Measurements from ENCODE around the gene TSPEAR. TPM values are rescaled to one million over a fixed set of nuclear protein-coding genes. Genes with fewer than 3 reads are reported as not detected.

The TSPEAR gene
- total RNA-seq, 2 donors from 2014 or later = not detected

- no peaks in the 10 kb centered on the region for H3K36me3 ChIP-seq
- DNase-seq (ENCODE audit: low spot score) = peak; percentile 53
Observed at GRCh38 chr21:44702111-44702972, 9.0 kb downstream of the TSPEAR start.

GRCh38 chr21:44701541-44701940 is 9.8 kb downstream of the TSPEAR start:
- no peaks in the 10 kb centered on the region for H3K4me1 ChIP-seq
- no peaks in the 10 kb centered on the region for H3K36me3 ChIP-seq
- H3K27ac ChIP-seq = no peak overlapping the region
- H3K27me3 ChIP-seq = peaks cover 0 to 5% of the 10 kb centered on the region in 2 donors
- no peaks in the 10 kb centered on the region for H3K9me3 ChIP-seq
- TF ChIP-seq CTCF (IDR thresholded peaks at IDR 0.05) = no peak
- peak; percentile 21 for DNase-seq (ENCODE audit: low spot score)
- H3K4me3 ChIP-seq = no peak overlapping the region

More at GRCh38 chr21:44702111-44702972, 9.0 kb downstream of the TSPEAR start:
- H3K4me1 ChIP-seq = no peaks in the 10 kb centered on the region
- peaks cover 0 to 13% of the 10 kb centered on the region in 2 donors for H3K27me3 ChIP-seq
- TF ChIP-seq CTCF (IDR thresholded peaks at IDR 0.05) = no peak
- H3K27ac ChIP-seq = no peak overlapping the region
- no peak overlapping the region for H3K4me3 ChIP-seq
- H3K9me3 ChIP-seq = no peaks in the 10 kb centered on the region

GRCh38 chr21:44701023-44701400 is 10.4 kb downstream of the TSPEAR start:
- no peaks in the 10 kb centered on the region for H3K27me3 ChIP-seq
- no peak for TF ChIP-seq CTCF (IDR thresholded peaks at IDR 0.05)
- no peak overlapping the region for H3K27ac ChIP-seq
- H3K36me3 ChIP-seq = no peaks in the 10 kb centered on the region
- H3K9me3 ChIP-seq = no peaks in the 10 kb centered on the region
- H3K4me1 ChIP-seq = no peaks in the 10 kb centered on the region
- H3K4me3 ChIP-seq = no peak overlapping the region
- DNase-seq (ENCODE audit: low spot score) = peak; percentile 21

- Histone ChIP-seq H3K27me3 (no peaks in the 10 kb centered on the region), H3K9me3 (no peaks in the 10 kb centered on the region), H3K4me3 (no peak overlapping the region), H3K36me3 (no peaks in the 10 kb centered on the region), H3K4me1 (no peaks in the 10 kb centered on the region), H3K27ac (no peak overlapping the region)
- peak; percentile 38 for DNase-seq (ENCODE audit: low spot score)
- TF ChIP-seq CTCF (IDR thresholded peaks at IDR 0.05) = no peak
Observed at GRCh38 chr21:44700101-44701022, 11.0 kb downstream of the TSPEAR start.

GRCh38 chr21:44699502-44700001 is 11.8 kb downstream of the TSPEAR start:
- H3K27ac ChIP-seq = no peak overlapping the region

More at GRCh38 chr21:44699502-44700001, 11.8 kb downstream of the TSPEAR start:
- Histone ChIP-seq H3K27me3 (no peaks in the 10 kb centered on the region), H3K4me3 (no peak overlapping the region), H3K9me3 (no peaks in the 10 kb centered on the region), H3K4me1 (no peaks in the 10 kb centered on the region), H3K36me3 (no peaks in the 10 kb centered on the region)
- no peak for TF ChIP-seq CTCF (IDR thresholded peaks at IDR 0.05)
- peak; percentile 26 for DNase-seq (ENCODE audit: low spot score)

Measured in right atrium auricular region (tissue), 2 donors.